Gastroesophageal sphincter (tissue), 4 donors: Measurements from ENCODE around the gene TMC1. TPM values are rescaled to one million over a fixed set of nuclear protein-coding genes. Genes with fewer than 3 reads are reported as not detected.

Experiments used
- ATAC-seq: fragments of 150-250 bp; one replicate; pipeline ENCODE4 v1.9.1; 2016; ENCODE audit warnings: mild to moderate bottlenecking, moderate library complexity
- H3K27ac ChIP-seq, 4 donors: fragments of 200-600 bp; sonication (generic) in 3 of 4; 1 replicate in 3 of 4; 2 replicates in 1 of 4; pipeline ENCODE4 v1.5.1; 2016 to 2019
- H3K27me3 ChIP-seq: fragments of 200-600 bp; sonication (generic); one replicate; pipeline ENCODE4 v1.5.1; 2019
- H3K36me3 ChIP-seq, 2 donors: fragments of 200-600 bp; sonication (generic); one replicate each; pipeline ENCODE4 v1.5.1; 2019; ENCODE audit warnings: control low read depth in 1 of 2
- H3K4me1 ChIP-seq, 3 donors: fragments of 200-600 bp; sonication (generic); 1 replicate in 2 of 3; 2 replicates in 1 of 3; pipeline ENCODE4 v1.5.1; 2016 to 2019; ENCODE audit warnings: control low read depth in 2 of 3
- H3K4me3 ChIP-seq, 2 donors: fragments of 200-600 bp; sonication (generic); one replicate each; pipeline ENCODE4 v1.5.1; 2019; ENCODE audit warnings: mild to moderate bottlenecking in 1 of 2, moderate library complexity in 1 of 2
- H3K9me3 ChIP-seq, 3 donors: fragments of 200-600 bp; sonication (generic); one replicate each; pipeline ENCODE4 v1.5.1; 2017 to 2019; ENCODE audit warnings: control low read depth in 2 of 3
- CTCF ChIP-seq, 4 experiments: fragments of 200-600 bp in 2 of 4; fragments of 450-650 bp in 2 of 4; sonication (generic) in 1 of 4; IDR thresholded peaks; one replicate each; pipeline ENCODE4 v1.5.1; 2017 to 2019; ENCODE audit warnings: antibody characterized with exemption in 4 of 4, mild to moderate bottlenecking in 2 of 4, moderate library complexity in 2 of 4
- EP300 ChIP-seq: sonication (generic); formaldehyde crosslinking; IDR thresholded peaks from one replicate; pipeline ENCODE4 v1.6.1; 2017; ENCODE audit warnings: antibody characterized with exemption, mild to moderate bottlenecking
- POLR2A ChIP-seq, 2 donors: fragments of 450-650 bp; IDR thresholded peaks; one replicate each; pipeline ENCODE4 v1.6.1; 2017; ENCODE audit warnings: antibody characterized with exemption in 2 of 2, mild to moderate bottlenecking in 2 of 2, moderate library complexity in 1 of 2
- POLR2AphosphoS5 ChIP-seq: sonication (generic); formaldehyde crosslinking; IDR thresholded peaks from one replicate; pipeline ENCODE4 v1.6.1; 2017; ENCODE audit warnings: antibody characterized with exemption
- WGBS, 2 donors: methylation state at CpG; one replicate each; pipeline ENCODE4 v1.1.5; 2018; ENCODE audit warnings: low coverage in 1 of 2; 5-methylcytosine and 5-hydroxymethylcytosine counted together
- total RNA-seq, 4 donors: library from RNA; depleted of rRNA; stranded (reverse); fragments of >200 nt; gene quantifications; one replicate each; pipeline ENCODE4 v1.1.0, GENCODE V29; 2016

Gene TMC1
- total RNA-seq, 4 donors from 2014 or later, result not detected

GRCh38 chr9:72769546-72769945 is 248.1 kb downstream of the TMC1 start:
- no peak for ATAC-seq
- no peaks in the 10 kb centered on the region for H3K9me3 ChIP-seq
- no peak overlapping the region for H3K4me3 ChIP-seq
- H3K4me1 ChIP-seq, result no peaks in the 10 kb centered on the region
- 66 to 71% methylated on average over 4 to 5 of the region's 5 CpGs for WGBS, 2 donors
- H3K27ac ChIP-seq, result no peak overlapping the region
- H3K36me3 ChIP-seq, result no peaks in the 10 kb centered on the region
- no peaks in the 10 kb centered on the region for H3K27me3 ChIP-seq
- TF ChIP-seq POLR2AphosphoS5 (no peak), POLR2A (IDR thresholded peaks at IDR 0.05) (no peak), CTCF (IDR thresholded peaks at IDR 0.05) (no peak), EP300 (no peak)

GRCh38 chr9:72772661-72773060 is 251.3 kb downstream of the TMC1 start:
- TF ChIP-seq POLR2AphosphoS5 (no peak), CTCF (IDR thresholded peaks at IDR 0.05) (no peak), POLR2A (IDR thresholded peaks at IDR 0.05) (no peak), EP300 (no peak)
- H3K36me3 ChIP-seq, result no peaks in the 10 kb centered on the region
- ATAC-seq, result no peak
- no peaks in the 10 kb centered on the region for H3K27me3 ChIP-seq
- no peaks in the 10 kb centered on the region for H3K9me3 ChIP-seq
- H3K4me3 ChIP-seq, result no peak overlapping the region
- WGBS, 2 donors, result 54% methylated on average over 1 of the region's 1 CpG; no CpG with 5 or more reads in 1 of the 2 donors
- H3K4me1 ChIP-seq, result no peaks in the 10 kb centered on the region
- no peak overlapping the region for H3K27ac ChIP-seq

GRCh38 chr9:72773570-72773969 is 252.2 kb downstream of the TMC1 start:
- Histone ChIP-seq H3K36me3 (no peaks in the 10 kb centered on the region), H3K27ac (no peak overlapping the region), H3K4me3 (no peak overlapping the region), H3K4me1 (no peaks in the 10 kb centered on the region), H3K9me3 (no peaks in the 10 kb centered on the region), H3K27me3 (no peaks in the 10 kb centered on the region)
- ATAC-seq, result no peak
- TF ChIP-seq POLR2AphosphoS5 (no peak), POLR2A (IDR thresholded peaks at IDR 0.05) (no peak), CTCF (IDR thresholded peaks at IDR 0.05) (no peak), EP300 (no peak)
- 20 to 61% methylated on average over 2 of the region's 2 CpGs for WGBS, 2 donors

- no peak overlapping the region for H3K4me3 ChIP-seq
- H3K9me3 ChIP-seq, result no peaks in the 10 kb centered on the region
- H3K27me3 ChIP-seq, result no peaks in the 10 kb centered on the region
- H3K36me3 ChIP-seq, result no peaks in the 10 kb centered on the region
- WGBS, 2 donors, result 70 to 82% methylated on average over 3 of the region's 3 CpGs
- H3K27ac ChIP-seq, result no peak overlapping the region
- no peak for ATAC-seq
- H3K4me1 ChIP-seq, result no peaks in the 10 kb centered on the region
- TF ChIP-seq CTCF (IDR thresholded peaks at IDR 0.05) (no peak), POLR2AphosphoS5 (no peak), POLR2A (IDR thresholded peaks at IDR 0.05) (no peak), EP300 (no peak)
Observed at GRCh38 chr9:72775570-72775969, 254.2 kb downstream of the TMC1 start.

- Histone ChIP-seq H3K36me3 (no peaks in the 10 kb centered on the region), H3K27me3 (no peaks in the 10 kb centered on the region), H3K4me1 (no peaks in the 10 kb centered on the region), H3K27ac (no peak overlapping the region), H3K4me3 (no peak overlapping the region), H3K9me3 (no peaks in the 10 kb centered on the region)
- ATAC-seq, result no peak
- TF ChIP-seq POLR2A (IDR thresholded peaks at IDR 0.05) (no peak), POLR2AphosphoS5 (no peak), CTCF (IDR thresholded peaks at IDR 0.05) (no peak), EP300 (no peak)
Observed at GRCh38 chr9:72779614-72780013, 258.2 kb downstream of the TMC1 start.
